T47D (cell line): ENCODE measurements around the gene SND1.

Experiments
- DNase-seq, 2 experiments: peaks; one replicate each; pipeline versions ENCODE4 v3.0.0 to v3.0.0-alpha.2; 2011 to 2012; ENCODE audit warnings: low read depth in 1 of 2, low spot score in 1 of 2
- JUND ChIP-seq: IDR thresholded peaks from 2 replicates; pipeline ENCODE4 v1.6.1; 2012; ENCODE audit warnings: low read depth
- in situ Hi-C: cut with HindIII; loops from 2 replicates; pipeline ENCODE4 v1.10.0; 2016; ENCODE audit warnings: low sequenced_read_pairs, low pct_unique_long_range_greater_than_20kb

Gene SND1

DNA sequence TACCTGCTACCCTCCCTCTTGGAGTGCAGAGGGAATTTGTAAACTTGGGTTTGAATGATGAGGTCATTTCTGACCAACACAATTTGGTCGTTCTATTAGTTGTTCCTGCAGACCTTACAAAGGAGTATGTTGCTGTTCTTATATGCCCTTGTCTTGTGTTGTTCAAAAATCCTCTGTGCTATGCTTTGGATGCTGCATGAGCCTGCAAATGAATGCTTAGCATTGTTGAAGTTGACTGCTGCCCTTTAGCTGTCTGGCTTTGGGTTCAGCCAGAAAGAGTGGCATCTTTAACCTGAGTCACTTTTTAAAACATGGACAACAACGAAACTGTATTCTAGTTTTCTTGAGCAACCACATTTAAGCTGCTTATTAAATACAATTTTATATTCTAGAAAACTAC is 80.3 kb downstream of the SND1 start:
- no peak for TF ChIP-seq JUND
- no peak for DNase-seq
- in situ Hi-C loops: no loop called here

DNA sequence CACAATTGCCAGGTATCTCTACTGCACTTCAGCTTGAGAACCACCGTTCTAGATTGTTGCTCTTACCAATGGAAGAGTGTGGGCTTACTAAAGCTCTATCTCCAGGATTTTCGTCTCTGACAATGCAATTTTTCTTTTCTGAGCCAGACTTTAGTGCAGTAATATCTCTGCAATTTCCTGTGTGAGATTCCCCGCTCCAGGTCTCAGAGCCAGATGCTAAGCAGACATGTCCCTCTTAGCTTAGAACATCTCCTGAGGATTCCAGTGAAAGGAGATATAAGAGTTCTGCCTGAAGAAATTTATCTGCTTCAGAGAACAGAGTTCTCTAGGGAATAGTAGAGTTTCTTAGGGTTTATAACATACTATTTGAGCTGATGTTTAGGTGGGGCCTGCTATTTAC is 82.0 kb downstream of the SND1 start:
- TF ChIP-seq JUND: no peak
- DNase-seq: no peak
- in situ Hi-C loops: no loop called here

DNA sequence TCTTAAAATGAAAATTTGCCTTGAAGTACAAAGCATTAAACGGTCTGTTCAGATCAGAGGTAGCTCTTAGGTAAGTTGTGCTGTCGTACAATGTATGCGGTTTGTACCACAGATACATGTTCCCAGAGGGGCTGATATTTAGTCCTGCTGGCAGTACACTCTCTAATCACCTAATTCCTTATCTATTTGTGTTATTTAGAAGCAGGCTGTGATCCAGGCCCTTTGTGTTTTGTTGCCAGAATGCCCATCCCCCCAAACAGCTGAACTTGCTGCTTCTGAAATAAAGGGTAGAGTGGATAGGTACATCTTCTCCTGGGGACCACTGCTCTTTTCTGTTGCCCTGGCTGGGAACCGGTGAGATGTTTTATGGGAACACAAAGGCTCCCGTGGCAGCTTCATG is 84.5 kb downstream of the SND1 start:
- no peak for DNase-seq
- in situ Hi-C loops: no loop called here
- no peak for TF ChIP-seq JUND

DNA sequence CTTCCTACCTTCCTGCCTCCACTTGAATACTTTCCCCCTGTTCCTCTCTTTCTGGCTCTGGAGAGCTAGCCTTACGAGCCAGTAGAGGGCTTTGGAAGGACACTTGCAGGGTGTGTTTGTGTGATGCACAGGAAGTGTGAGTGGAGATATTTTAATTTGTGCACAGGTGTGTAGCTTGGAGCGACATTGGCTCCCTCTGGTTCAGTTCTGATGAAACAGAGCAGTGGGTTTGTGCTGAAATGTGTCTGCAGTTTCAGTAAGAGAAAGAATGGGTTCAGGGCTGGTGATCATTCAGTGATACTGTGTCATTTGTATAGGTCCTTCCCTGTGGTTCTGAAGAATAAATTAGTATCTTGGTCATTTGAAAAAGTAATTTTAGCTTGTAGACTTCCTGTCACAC is 86.9 kb downstream of the SND1 start:
- no peak for DNase-seq
- no peak for TF ChIP-seq JUND
- in situ Hi-C loops: no loop called here

DNA sequence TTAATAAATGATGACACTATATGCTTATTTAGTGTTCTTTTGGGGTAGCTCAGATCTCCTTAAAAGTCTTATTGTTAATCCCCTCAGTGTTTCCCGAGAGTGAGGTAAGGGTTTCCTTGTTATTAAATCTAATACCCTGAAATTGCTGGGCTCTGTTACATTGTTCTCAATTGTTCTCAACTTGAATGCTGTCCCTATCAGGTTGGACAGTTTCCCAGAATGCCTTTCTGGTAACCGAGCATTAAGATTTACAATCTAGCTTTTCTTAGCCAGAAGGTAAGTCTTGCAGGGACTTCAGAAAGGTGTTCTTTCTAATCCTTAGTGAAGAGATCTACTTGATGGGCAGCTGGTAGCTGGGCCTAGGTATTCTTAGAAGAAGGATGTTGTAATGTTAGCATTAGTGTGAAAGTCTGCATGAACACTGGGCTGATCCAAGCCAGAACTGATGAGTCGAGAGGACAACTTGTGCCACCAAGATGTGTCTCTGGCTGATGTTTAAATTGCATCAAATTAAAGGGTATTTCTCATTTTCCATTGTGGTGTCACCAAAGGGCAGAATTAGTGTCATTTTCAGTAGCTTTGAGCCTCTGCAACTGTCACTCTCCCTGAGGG is 89.9 kb downstream of the SND1 start:
- TF ChIP-seq JUND: no peak
- in situ Hi-C loops: no loop called here
- DNase-seq: no peak

DNA sequence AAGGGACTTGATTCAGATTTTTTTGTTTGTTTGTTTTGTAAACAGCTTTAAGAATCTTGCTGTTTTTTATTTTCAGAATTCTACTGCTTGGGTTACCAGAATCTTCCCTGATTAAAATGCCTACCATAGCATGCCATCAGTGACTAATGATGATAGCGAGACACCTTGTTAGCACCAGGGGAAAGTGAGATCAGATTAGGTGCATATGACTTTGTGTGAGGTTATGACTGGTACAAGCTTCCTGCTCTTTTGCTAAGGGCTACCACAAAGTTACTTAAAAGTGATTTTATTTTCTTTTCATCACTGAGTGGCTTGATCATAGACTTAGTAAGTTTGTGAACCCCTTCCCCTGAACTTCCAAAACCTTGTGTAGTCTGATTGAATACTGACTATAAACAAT is 93.5 kb downstream of the SND1 start:
- no peak for TF ChIP-seq JUND
- DNase-seq: no peak
- in situ Hi-C loops: no loop called here

DNA sequence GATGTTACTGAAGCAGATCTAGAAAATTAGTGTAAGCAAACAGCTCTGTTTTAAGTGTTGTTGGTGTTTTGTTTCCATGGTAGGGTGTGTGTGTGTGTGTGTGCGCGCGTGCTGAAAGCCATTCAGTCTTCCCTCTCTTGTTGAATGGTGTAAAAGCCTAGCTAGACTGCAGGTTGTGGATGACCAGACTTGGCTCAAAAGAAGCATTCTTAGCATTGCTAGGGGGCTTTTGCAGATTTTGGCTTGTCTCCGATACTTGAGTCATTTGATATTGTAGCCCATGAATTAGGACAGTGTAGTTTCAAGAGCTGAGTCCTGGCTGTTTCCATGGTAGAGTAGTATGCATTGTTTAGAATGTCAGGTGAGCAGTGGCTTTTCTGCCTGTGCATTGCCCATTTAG is 99.1 kb downstream of the SND1 start:
- in situ Hi-C loops: no loop called here
- no peak for DNase-seq
- TF ChIP-seq JUND: no peak

DNA sequence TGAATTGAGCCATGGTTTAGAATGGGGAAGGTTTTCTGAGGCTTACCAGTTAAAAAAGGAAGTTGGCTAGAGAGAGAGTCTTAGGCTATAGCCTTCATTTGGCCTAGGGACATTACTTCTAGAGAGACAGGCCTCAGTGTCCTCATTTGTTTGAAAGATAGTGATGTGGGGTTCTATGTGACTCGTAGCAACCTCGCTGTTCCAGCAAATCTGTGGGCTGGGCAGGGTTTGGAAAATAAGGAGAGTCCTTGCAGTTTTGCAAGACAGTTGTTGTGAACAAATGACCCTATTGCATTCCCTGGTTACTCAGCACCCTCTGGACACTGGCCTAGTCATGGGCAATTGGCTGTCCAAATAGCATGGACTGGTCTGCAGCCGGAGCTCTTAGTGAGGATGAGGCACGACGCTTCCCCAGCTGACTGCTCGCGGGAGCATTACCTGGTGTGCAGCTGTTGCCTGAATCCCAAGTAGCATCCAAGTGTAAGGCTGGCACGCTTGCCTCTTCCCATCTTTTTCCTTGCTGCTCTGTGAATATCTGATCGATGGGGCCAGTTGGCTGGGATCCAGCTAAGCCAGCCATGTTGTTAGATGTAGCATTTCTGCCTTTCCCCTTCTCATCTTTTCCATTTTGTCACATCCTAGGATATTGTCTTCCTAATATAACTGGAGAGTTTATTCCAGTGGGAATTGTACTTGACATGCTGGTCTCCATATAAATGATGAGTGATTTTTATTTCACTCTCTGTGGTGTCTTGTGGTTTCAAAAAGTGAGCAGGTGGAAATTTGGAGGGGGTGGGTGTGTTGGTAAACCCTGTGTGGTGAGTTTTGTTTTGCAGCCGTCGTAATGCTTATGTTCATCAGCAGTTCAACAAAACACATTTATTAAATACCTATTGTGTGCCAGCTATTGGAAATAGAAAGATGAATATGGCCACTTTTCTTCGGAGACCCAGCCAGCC is 99.8 kb downstream of the SND1 start:
- in situ Hi-C loops: no loop called here
- no peak for DNase-seq
- TF ChIP-seq JUND: no peak

DNA sequence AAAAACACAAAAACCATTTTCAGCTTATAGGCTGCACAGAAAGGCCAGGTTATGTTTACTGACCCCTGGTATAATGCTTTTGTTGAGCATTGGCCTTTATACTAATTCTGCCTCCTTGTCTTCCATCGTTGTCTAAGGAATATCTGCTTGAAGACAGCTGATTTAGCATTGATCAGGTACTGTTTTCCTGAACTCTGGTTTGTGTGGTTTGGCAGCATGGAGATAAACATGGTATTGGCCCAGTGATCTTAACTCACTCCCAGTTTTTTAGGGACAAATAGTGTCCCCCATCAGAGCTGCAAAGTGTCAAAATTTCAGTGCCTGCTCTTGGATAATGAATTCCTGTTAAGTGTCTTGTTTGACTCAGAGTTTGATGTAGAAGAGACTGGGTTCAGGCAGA is 100.8 kb downstream of the SND1 start:
- TF ChIP-seq JUND: no peak
- DNase-seq: no peak
- in situ Hi-C loops: no loop called here

DNA sequence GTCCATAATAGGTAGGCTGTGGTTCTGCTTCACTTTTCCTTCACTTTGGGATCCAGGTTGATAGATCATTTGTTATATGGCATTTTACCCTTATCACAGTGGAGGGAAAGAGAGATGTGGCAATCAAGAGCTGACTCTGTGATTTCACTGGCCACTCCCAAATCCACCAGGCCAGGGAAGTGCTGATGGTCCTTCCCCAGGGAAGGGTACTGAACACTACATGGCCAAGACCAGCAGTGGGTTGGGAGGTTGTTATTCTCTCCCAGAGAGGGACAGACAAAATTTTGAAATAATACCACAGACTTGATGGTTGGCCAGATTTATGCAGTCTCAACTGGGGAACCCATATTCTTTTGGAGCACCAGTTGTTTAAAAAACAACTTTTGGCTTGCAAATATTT is 102.5 kb downstream of the SND1 start:
- in situ Hi-C loops: no loop called here
- no peak for TF ChIP-seq JUND
- DNase-seq: no peak

DNA sequence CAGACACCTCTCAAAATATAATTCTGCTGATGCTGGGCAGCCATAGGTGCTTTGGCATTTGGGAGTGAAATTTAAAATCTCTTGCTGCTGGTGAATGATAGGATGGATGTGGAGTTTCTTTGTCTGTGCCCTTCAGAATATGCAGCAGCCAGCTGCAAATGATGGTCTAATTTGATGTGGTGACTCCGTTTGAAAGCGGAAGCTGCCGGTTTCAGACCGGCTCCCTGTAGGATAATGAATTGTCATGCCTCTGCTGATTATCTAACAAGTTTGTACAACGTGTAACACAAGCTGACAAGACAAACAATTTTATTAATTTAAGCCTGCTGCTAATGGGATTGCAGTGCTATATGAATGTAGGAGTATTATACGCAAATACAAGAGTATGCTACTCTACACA is 103.5 kb downstream of the SND1 start:
- TF ChIP-seq JUND: no peak
- DNase-seq: no peak
- in situ Hi-C loops: no loop called here

DNA sequence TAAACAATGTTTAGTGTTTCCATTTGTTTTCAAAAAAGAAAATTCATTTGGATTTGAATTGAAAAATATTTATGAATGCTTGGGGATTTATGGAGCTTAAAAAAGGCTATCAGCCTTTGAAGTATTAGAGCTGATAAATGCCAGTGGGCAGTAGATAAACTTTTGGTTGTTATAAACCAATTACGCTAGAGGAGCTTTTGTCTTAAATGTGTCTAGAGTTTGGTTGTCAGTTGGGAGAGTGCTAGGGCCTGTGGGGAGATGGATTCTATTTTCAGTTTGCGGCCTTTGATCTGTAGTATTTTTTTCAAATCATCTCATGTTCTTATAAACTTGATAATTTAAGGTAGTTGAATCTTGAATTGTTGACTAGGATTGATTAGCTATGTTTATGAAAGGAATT is 104.0 kb downstream of the SND1 start:
- no peak for TF ChIP-seq JUND
- no peak for DNase-seq
- in situ Hi-C loops: no loop called here

DNA sequence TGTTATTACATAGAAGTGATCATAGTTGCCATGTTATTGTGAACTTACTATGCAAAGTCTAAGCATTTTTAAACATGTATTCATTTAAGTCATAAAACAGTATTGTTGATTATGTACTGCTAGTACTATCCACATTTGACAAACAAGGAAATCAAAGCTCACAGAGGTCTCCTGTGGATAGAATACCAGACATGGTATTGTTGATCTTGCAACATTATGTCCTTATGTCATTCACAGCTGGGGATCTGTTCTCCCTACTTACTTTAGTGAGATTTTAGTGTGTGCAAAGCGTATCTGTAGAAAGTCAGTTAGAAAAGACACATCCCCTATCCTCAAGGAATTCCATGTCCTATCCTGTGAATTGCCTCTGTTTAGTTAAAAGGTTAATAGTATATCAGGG is 106.1 kb downstream of the SND1 start:
- no peak for DNase-seq
- in situ Hi-C loops: no loop called here
- TF ChIP-seq JUND: no peak
